Endodermal cell (in vitro differentiated cells): Measurements from ENCODE around the gene RYR3. TPM values are rescaled to one million over a fixed set of nuclear protein-coding genes. Genes with fewer than 3 reads are reported as not detected.

Source experiments
- DNase-seq: peaks from one replicate; pipeline ENCODE4 v3.0.0-alpha.2; 2017
- H3K27ac ChIP-seq: 2 replicates; pipeline ENCODE4 v1.5.1; 2013; ENCODE audit warnings: mild to moderate bottlenecking, low read depth, low read length, moderate library complexity
- H3K27me3 ChIP-seq: 2 replicates; pipeline ENCODE4 v1.6.1; 2013; ENCODE audit warnings: mild to moderate bottlenecking, low read length, moderate library complexity; ENCODE audit not compliant: insufficient read depth, control insufficient read depth, poor library complexity, severe bottlenecking
- H3K36me3 ChIP-seq: 2 replicates; pipeline ENCODE4 v1.7.0; 2013; ENCODE audit warnings: mild to moderate bottlenecking, low read length, moderate library complexity; ENCODE audit not compliant: control insufficient read depth, insufficient read depth
- H3K4me1 ChIP-seq: one replicate; pipeline ENCODE4 v1.7.0; 2013; ENCODE audit warnings: low read length; ENCODE audit not compliant: control insufficient read depth, insufficient read depth
- H3K4me3 ChIP-seq: 2 replicates; pipeline ENCODE4 v1.5.1; 2013; ENCODE audit warnings: mild to moderate bottlenecking, low read length, moderate library complexity
- H3K9ac ChIP-seq: 2 replicates; pipeline ENCODE4 v1.6.1; 2013; ENCODE audit warnings: mild to moderate bottlenecking, low read length, moderate library complexity; ENCODE audit not compliant: poor library complexity, severe bottlenecking; ENCODE audit errors: extremely low read depth
- H3K9me3 ChIP-seq: 2 replicates; pipeline ENCODE4 v1.6.1; 2013; ENCODE audit warnings: mild to moderate bottlenecking, low read length, moderate library complexity; ENCODE audit not compliant: control insufficient read depth
- H3K27ac Mint-ChIP-seq: 2 replicates; pipeline ENCODE4 v1.8.0; 2020; ENCODE audit warnings: mixed read lengths
- H3K27me3 Mint-ChIP-seq: 2 replicates; pipeline ENCODE4 v1.8.0; 2021; ENCODE audit warnings: mild to moderate bottlenecking, mixed read lengths; ENCODE audit not compliant: insufficient read depth
- H3K36me3 Mint-ChIP-seq: 2 replicates; pipeline ENCODE4 v1.8.0; 2020; ENCODE audit warnings: low read depth, mixed read lengths
- H3K4me1 Mint-ChIP-seq: 2 replicates; pipeline ENCODE4 v1.8.0; 2020; ENCODE audit warnings: mixed read lengths
- H3K4me3 Mint-ChIP-seq: 2 replicates; pipeline ENCODE4 v1.8.0; 2020; ENCODE audit warnings: mild to moderate bottlenecking, moderate library complexity, mixed read lengths
- H3K9me3 Mint-ChIP-seq: 2 replicates; pipeline ENCODE4 v1.8.0; 2020; ENCODE audit warnings: mild to moderate bottlenecking, mixed read lengths
- CTCF ChIP-seq: fragments of 200-600 bp; sonication (generic); conservative IDR thresholded peaks from 2 replicates; pipeline ENCODE4 v1.5.0; 2021; ENCODE audit warnings: antibody characterized with exemption, mild to moderate bottlenecking
- WGBS, 2 experiments: methylation state at CpG; one replicate each; pipeline versions ENCODE4 v1.1.5 to v1.1.7; 2013; ENCODE audit warnings: missing lambda C conversion rate in 2 of 2, mixed read lengths in 1 of 2; ENCODE audit not compliant: insufficient coverage in 1 of 2, insufficient read length in 1 of 2; 5-methylcytosine and 5-hydroxymethylcytosine counted together
- total RNA-seq, 2 donors: library from RNA; stranded (reverse); fragmentation: NEBNext Ultra II Directional in 1 of 2; extraction: Animal tissue kit (Norgen Biotek cat#: 25700) in 1 of 2; gene quantifications; 2 replicates in 1 of 2; 3 replicates in 1 of 2; pipeline ENCODE4 v1.2.1, GENCODE V29; 2021

Gene RYR3
- total RNA-seq, 2 donors from 2014 or later: 0.71 to 1.4 TPM

- Histone ChIP-seq H3K9ac (no peak overlapping the region), H3K4me3 (no peak overlapping the region), H3K27ac (no peak overlapping the region), H3K27me3 (no peaks in the 10 kb centered on the region), H3K4me1 (peaks cover 12% of the 10 kb centered on the region), H3K36me3 (no peaks in the 10 kb centered on the region), H3K9me3 (peaks cover 9% of the 10 kb centered on the region)
- no peaks in the 10 kb centered on the region for H3K27me3 Mint-ChIP-seq
- peaks cover 6% of the 10 kb centered on the region for H3K9me3 Mint-ChIP-seq
- DNase-seq: no peak
- H3K27ac Mint-ChIP-seq: no peak overlapping the region
- peaks cover 49% of the 10 kb centered on the region for H3K4me1 Mint-ChIP-seq
- no peak for TF ChIP-seq CTCF
- H3K4me3 Mint-ChIP-seq: no peak overlapping the region
- H3K36me3 Mint-ChIP-seq: no peaks in the 10 kb centered on the region
- WGBS, 2 experiments: 89 to 90% methylated on average over 2 to 3 of the region's 3 CpGs
These were observed 114.4 kb downstream of the RYR3 start for GRCh38 chr15:33425142-33425541.

- no peaks in the 10 kb centered on the region for H3K36me3 ChIP-seq
- no peak overlapping the region for H3K27ac ChIP-seq
- Mint-ChIP-seq H3K36me3 (no peaks in the 10 kb centered on the region), H3K4me3 (no peak overlapping the region), H3K4me1 (peaks cover 45% of the 10 kb centered on the region), H3K27me3 (no peaks in the 10 kb centered on the region), H3K27ac (peak overlapping the region; percentile 54), H3K9me3 (peaks cover 8% of the 10 kb centered on the region)
- no peak overlapping the region for H3K9ac ChIP-seq
- 51% methylated on average over 5 of the region's 5 CpGs; no CpG with 5 or more reads in 1 of the 2 experiments for WGBS, 2 experiments
- no peaks in the 10 kb centered on the region for H3K27me3 ChIP-seq
- peak overlapping the region; percentile 3 for H3K4me3 ChIP-seq
- no peak for DNase-seq
- H3K4me1 ChIP-seq: peaks cover 12% of the 10 kb centered on the region
- TF ChIP-seq CTCF: no peak
- H3K9me3 ChIP-seq: peaks cover 9% of the 10 kb centered on the region
These were observed 119.8 kb downstream of the RYR3 start for GRCh38 chr15:33430577-33430976.

DNA sequence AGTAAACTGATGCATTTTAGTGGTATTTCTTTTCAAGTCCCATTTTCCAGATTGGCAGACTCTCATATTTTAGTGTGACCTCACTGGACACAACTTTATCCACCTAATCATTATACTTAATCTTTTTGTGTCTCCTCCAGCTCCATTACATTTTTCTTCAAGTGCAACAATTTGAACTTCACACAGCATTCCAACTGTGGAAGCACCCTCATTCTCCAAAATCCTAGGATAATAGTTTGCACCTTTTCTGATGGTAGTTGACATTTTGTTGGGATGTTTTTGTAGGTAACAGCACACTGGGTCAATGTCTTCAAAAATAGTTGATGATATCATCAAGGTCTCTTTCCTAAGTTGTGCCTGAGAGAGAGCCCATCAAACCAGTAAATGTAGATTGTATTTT, 123.1 kb downstream of the RYR3 start:
- no peaks in the 10 kb centered on the region for H3K9me3 ChIP-seq
- H3K4me1 Mint-ChIP-seq: peaks cover 35% of the 10 kb centered on the region
- no peak overlapping the region for H3K4me3 Mint-ChIP-seq
- H3K27me3 Mint-ChIP-seq: no peaks in the 10 kb centered on the region
- H3K9ac ChIP-seq: no peak overlapping the region
- H3K9me3 Mint-ChIP-seq: peaks cover 2% of the 10 kb centered on the region
- H3K36me3 Mint-ChIP-seq: no peaks in the 10 kb centered on the region
- no peak for TF ChIP-seq CTCF
- H3K36me3 ChIP-seq: no peaks in the 10 kb centered on the region
- no peak overlapping the region for H3K27ac ChIP-seq
- H3K4me1 ChIP-seq: peaks cover 12% of the 10 kb centered on the region
- no peak overlapping the region for H3K27ac Mint-ChIP-seq
- H3K4me3 ChIP-seq: no peak overlapping the region
- DNase-seq: no peak
- no peaks in the 10 kb centered on the region for H3K27me3 ChIP-seq
